HepG2 (cell line): ENCODE results near the gene COPS6. TPM values are rescaled to one million over a fixed set of nuclear protein-coding genes. Genes with fewer than 3 reads are reported as not detected.
A peak's percentile ranks its signal among the peaks of the same experiment; 100 is the strongest.

ENCODE experiments used
- FOSL1 ChIP-seq: sonication (generic); formaldehyde crosslinking; IDR thresholded peaks from 2 replicates; pipeline ENCODE4 v1.9.0; 2021; ENCODE audit warnings: missing genetic modification reagents, borderline replicate concordance
- HOXA3 ChIP-seq: sonication (generic); formaldehyde crosslinking; IDR thresholded peaks from 2 replicates; pipeline ENCODE4 v1.5.0; 2020; ENCODE audit warnings: missing genetic modification reagents
- HOXA7 ChIP-seq: sonication (generic); formaldehyde crosslinking; IDR thresholded peaks from 2 replicates; pipeline ENCODE4 v1.8.1; 2022; ENCODE audit warnings: mild to moderate bottlenecking, missing genetic modification reagents, moderate library complexity
- KAT2B ChIP-seq: fragments of 150-350 bp; IDR thresholded peaks from 2 replicates; pipeline ENCODE4 v1.6.1; 2014; ENCODE audit warnings: low read depth, low read length, borderline replicate concordance
- POLR2AphosphoS5 ChIP-seq: IDR thresholded peaks from 2 replicates; pipeline ENCODE4 v1.6.1; 2012; ENCODE audit warnings: low read depth, low read length
- ZBTB20 ChIP-seq: sonication (generic); formaldehyde crosslinking; IDR thresholded peaks from 2 replicates; pipeline ENCODE4 v1.8.1; 2023; ENCODE audit warnings: missing genetic modification reagents, low read depth, mild to moderate bottlenecking, borderline replicate concordance
- ZNF138 ChIP-seq: sonication (generic); formaldehyde crosslinking; IDR thresholded peaks from 2 replicates; pipeline ENCODE4 v1.5.0; 2020; ENCODE audit warnings: mild to moderate bottlenecking, low read depth, missing genetic modification reagents
- ZNF251 ChIP-seq: sonication (generic); formaldehyde crosslinking; IDR thresholded peaks from 2 replicates; pipeline ENCODE4 v1.9.0; 2021; ENCODE audit warnings: mild to moderate bottlenecking, missing genetic modification reagents
- ZNF34 ChIP-seq: sonication (generic); formaldehyde crosslinking; IDR thresholded peaks from 2 replicates; pipeline ENCODE4 v1.4.0; 2020; ENCODE audit warnings: mild to moderate bottlenecking, missing genetic modification reagents, borderline replicate concordance
- ZNF354B ChIP-seq: sonication (generic); formaldehyde crosslinking; IDR thresholded peaks from 2 replicates; pipeline ENCODE4 v1.8.0; 2022; ENCODE audit warnings: mild to moderate bottlenecking, missing genetic modification reagents
- ZNF563 ChIP-seq: sonication (generic); formaldehyde crosslinking; IDR thresholded peaks from 2 replicates; pipeline ENCODE4 v1.8.0; 2022; ENCODE audit warnings: mild to moderate bottlenecking, moderate library complexity, missing genetic modification reagents
- ZNF724P ChIP-seq: sonication (generic); formaldehyde crosslinking; IDR thresholded peaks from 2 replicates; pipeline ENCODE4 v1.8.0; 2022; ENCODE audit warnings: missing genetic modification reagents, borderline replicate concordance
- polyA plus RNA-seq, 8 experiments: library from polyadenylated mRNA; depleted of rRNA in 3 of 8; stranded (reverse) in 7 of 8; unstranded in 1 of 8; fragments of >200 nt; fragmentation: Illumina TruSeq in 4 of 8; extraction: Trizol in 4 of 8; gene quantifications; 2 replicates each; pipeline versions ENCODE4 v1.2.1 to v1.2.3, GENCODE V29; 2011 to 2016; ENCODE audit warnings: low read depth in 4 of 8, missing spikeins in 1 of 8, mixed read lengths in 1 of 8; ENCODE audit not compliant: insufficient read depth in 1 of 8
- total RNA-seq, 5 experiments: library from RNA; depleted of rRNA; stranded (reverse); fragments of >200 nt; fragmentation: Illumina TruSeq; extraction: Trizol; gene quantifications; 2 replicates each; pipeline ENCODE4 v1.2.3, GENCODE V29; 2016; ENCODE audit warnings: low read depth in 1 of 5
- TF ChIP-seq, protein P1 (sequence below): sonication (generic); formaldehyde crosslinking; IDR thresholded peaks from 2 replicates; pipeline ENCODE4 v1.4.0; 2020; ENCODE audit warnings: mild to moderate bottlenecking, missing genetic modification reagents
- TF ChIP-seq, protein P2 (sequence below): sonication (generic); formaldehyde crosslinking; IDR thresholded peaks from 2 replicates; pipeline ENCODE4 v1.4.0; 2020; ENCODE audit warnings: missing genetic modification reagents; ENCODE audit errors: not compliant biosample characterization
- TF ChIP-seq, protein P3 (sequence below): sonication (generic); formaldehyde crosslinking; IDR thresholded peaks from 2 replicates; pipeline ENCODE4 v1.5.0; 2020; ENCODE audit warnings: missing genetic modification reagents, mild to moderate bottlenecking, borderline replicate concordance
- TF ChIP-seq, protein P4 (sequence below): sonication (generic); formaldehyde crosslinking; IDR thresholded peaks from 2 replicates; pipeline ENCODE4 v1.8.0; 2023; ENCODE audit warnings: mild to moderate bottlenecking, missing genetic modification reagents
- TF ChIP-seq, protein P5 (sequence below): sonication (generic); formaldehyde crosslinking; IDR thresholded peaks from 2 replicates; pipeline ENCODE4 v1.8.0; 2022; ENCODE audit warnings: missing genetic modification reagents, mild to moderate bottlenecking, borderline replicate concordance

The COPS6 gene
- total and polyA plus RNA-seq, 2 of the 13 experiments (the other 11 are each of a cell fraction or from before 2014, with no cell fraction given): 33.4 to 117 TPM

DNA sequence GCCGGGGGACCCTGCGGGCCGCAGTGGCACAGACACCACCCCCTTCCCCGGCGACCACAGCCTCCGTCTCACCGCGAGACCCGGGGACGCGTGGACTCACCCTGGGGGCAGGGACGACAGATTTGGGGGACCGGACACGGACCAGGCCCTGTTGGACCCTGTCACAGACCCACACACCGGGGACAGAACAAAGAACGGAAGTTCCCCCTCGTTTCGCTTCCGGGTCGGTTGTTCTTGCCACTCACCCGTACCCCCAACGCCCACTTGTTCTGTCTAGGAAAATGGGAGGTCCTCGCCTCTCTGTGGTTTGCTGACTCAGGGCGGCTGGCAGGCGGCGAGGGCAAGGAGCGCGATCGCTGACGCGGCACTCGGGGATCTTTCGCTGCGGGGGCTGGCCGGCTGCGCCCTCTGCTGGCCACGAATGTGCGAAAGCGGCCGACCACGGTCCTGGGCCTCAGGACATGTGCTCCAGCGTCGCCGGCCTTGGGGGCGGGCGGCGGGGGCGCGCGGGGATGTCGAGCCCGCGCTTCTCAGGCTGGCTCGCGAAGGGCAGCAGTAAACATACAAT is 7.2 kb upstream of the COPS6 start, which contains the start of gene ZNF3 (continued):
- TF ChIP-seq, protein P1, sequence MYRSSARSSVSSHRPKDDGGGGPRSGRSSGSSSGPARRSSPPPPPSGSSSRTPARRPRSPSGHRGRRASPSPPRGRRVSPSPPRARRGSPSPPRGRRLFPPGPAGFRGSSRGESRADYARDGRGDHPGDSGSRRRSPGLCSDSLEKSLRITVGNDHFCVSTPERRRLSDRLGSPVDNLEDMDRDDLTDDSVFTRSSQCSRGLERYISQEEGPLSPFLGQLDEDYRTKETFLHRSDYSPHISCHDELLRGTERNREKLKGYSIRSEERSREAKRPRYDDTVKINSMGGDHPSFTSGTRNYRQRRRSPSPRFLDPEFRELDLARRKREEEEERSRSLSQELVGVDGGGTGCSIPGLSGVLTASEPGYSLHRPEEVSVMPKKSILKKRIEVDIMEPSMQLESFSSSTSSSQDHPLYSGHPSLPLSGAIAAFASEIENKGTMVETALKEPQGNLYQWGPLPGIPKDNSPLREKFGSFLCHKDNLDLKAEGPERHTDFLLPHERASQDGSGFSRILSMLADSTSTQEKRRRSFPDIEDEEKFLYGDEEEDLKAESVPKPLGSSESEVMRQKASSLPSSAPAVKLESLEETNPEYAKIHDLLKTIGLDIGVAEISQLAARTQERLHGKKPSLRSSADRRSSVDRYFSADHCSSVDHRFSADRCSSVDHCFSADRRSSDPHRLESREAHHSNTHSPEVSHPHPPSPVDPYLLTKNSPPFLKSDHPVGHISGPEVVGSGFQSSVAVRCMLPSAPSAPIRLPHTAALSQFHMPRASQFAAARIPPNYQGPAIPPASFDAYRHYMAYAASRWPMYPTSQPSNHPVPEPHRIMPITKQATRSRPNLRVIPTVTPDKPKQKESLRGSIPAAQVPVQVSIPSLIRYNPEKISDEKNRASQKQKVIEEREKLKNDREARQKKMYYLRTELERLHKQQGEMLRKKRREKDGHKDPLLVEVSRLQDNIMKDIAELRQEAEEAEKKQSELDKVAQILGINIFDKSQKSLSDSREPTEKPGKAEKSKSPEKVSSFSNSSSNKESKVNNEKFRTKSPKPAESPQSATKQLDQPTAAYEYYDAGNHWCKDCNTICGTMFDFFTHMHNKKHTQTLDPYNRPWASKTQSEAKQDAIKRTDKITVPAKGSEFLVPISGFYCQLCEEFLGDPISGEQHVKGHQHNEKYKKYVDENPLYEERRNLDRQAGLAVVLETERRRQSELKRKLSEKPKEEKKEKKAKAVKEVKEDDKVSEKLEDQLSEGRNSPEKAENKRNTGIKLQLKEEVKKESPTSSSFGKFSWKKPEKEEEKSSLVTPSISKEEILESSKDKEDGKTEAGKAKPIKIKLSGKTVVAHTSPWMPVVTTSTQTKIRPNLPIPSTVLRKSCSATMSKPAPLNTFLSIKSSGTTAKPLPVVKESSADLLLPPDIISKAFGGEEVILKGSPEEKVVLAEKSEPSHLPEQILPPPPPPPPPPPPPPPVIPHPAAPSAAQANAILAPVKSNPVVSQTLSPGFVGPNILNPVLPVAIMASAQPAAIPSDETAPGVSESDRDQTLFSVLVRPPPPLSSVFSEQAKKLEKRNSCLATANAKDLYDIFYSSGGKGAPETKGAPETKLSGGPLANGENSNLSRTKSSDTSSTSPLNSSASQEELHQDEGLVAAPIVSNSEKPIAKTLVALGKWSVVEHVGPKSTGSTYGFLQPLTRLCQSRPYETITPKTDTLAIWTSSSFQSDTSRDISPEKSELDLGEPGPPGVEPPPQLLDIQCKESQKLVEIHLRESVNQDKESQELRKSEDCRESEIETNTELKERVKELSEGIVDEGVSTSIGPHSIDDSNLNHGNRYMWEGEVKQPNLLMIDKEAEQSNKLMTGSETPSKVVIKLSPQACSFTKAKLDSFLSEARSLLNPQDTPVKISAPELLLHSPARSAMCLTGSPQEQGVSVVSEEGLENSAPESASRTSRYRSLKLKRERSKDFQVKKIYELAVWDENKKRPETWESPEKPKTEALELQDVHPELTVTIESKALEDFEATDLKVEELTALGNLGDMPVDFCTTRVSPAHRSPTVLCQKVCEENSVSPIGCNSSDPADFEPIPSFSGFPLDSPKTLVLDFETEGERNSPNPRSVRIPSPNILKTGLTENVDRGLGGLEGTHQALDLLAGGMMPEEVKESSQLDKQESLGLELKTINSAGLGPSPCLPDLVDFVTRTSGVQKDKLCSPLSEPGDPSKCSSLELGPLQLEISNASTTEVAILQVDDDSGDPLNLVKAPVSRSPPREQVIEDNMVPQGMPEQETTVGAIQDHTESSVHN (CRISPR knock-in tag): no peak
- TF ChIP-seq, protein P2, sequence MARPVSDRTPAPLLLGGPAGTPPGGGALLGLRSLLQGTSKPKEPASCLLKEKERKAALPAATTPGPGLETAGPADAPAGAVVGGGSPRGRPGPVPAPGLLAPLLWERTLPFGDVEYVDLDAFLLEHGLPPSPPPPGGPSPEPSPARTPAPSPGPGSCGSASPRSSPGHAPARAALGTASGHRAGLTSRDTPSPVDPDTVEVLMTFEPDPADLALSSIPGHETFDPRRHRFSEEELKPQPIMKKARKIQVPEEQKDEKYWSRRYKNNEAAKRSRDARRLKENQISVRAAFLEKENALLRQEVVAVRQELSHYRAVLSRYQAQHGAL (CRISPR knock-in tag): no peak
- peak; percentile 94 for TF ChIP-seq HOXA3 (CRISPR knock-in tag)
- TF ChIP-seq, protein P3, sequence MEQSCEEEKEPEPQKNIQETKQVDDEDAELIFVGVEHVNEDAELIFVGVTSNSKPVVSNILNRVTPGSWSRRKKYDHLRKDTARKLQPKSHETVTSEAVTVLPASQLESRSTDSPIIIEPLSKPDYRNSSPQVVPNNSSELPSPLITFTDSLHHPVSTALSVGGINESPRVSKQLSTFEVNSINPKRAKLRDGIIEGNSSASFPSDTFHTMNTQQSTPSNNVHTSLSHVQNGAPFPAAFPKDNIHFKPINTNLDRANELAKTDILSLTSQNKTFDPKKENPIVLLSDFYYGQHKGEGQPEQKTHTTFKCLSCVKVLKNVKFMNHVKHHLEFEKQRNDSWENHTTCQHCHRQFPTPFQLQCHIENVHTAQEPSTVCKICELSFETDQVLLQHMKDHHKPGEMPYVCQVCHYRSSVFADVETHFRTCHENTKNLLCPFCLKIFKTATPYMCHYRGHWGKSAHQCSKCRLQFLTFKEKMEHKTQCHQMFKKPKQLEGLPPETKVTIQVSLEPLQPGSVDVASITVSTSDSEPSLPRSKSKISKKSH (CRISPR knock-in tag): peak; percentile 64; the same call in 1 of the 2 replicates
- TF ChIP-seq POLR2AphosphoS5: peak; percentile 89
- peak; percentile 74 for TF ChIP-seq ZNF563 (CRISPR knock-in tag)
- TF ChIP-seq ZNF724P (CRISPR knock-in tag): peak; percentile 45; the same call in 1 of the 2 replicates
- TF ChIP-seq FOSL1: no peak
- TF ChIP-seq, protein P4, sequence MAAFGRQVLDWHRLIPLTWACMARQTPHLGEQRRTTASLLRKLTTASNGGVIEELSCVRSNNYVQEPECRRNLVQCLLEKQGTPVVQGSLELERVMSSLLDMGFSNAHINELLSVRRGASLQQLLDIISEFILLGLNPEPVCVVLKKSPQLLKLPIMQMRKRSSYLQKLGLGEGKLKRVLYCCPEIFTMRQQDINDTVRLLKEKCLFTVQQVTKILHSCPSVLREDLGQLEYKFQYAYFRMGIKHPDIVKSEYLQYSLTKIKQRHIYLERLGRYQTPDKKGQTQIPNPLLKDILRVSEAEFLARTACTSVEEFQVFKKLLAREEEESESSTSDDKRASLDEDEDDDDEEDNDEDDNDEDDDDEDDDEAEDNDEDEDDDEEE (CRISPR knock-in tag): peak; percentile 86
- TF ChIP-seq HOXA7 (CRISPR knock-in tag): no peak
- TF ChIP-seq ZNF251 (CRISPR knock-in tag): no peak
- TF ChIP-seq ZNF138 (CRISPR knock-in tag): peak; percentile 89
- TF ChIP-seq ZNF354B (CRISPR knock-in tag): no peak
- TF ChIP-seq KAT2B: no peak
- TF ChIP-seq, protein P5, sequence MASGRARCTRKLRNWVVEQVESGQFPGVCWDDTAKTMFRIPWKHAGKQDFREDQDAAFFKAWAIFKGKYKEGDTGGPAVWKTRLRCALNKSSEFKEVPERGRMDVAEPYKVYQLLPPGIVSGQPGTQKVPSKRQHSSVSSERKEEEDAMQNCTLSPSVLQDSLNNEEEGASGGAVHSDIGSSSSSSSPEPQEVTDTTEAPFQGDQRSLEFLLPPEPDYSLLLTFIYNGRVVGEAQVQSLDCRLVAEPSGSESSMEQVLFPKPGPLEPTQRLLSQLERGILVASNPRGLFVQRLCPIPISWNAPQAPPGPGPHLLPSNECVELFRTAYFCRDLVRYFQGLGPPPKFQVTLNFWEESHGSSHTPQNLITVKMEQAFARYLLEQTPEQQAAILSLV (CRISPR knock-in tag): peak; percentile 86
- TF ChIP-seq ZBTB20: no peak; the same call in 1 of the 2 replicates
- no peak for TF ChIP-seq ZNF34 (CRISPR knock-in tag)
